ENCODE data around the gene WDR4. TPM values are rescaled to one million over a fixed set of nuclear protein-coding genes. Genes with fewer than 3 reads are reported as not detected.
"Not testable (repeated sequence)": the region's sequence is repeated elsewhere in the genome, so short reads cannot be mapped to it uniquely, and the experiment has no call there.

WDR4 gene
- total RNA-seq, 1 donor from 2014 or later = 13.7 TPM

- no peak for DNase-seq
Measured at GRCh38 chr21:42839271-42840231, 39.8 kb downstream of the WDR4 start.

- DNase-seq = not testable (repeated sequence)
Measured at GRCh38 chr21:42838212-42838690, 41.1 kb downstream of the WDR4 start.

DNA sequence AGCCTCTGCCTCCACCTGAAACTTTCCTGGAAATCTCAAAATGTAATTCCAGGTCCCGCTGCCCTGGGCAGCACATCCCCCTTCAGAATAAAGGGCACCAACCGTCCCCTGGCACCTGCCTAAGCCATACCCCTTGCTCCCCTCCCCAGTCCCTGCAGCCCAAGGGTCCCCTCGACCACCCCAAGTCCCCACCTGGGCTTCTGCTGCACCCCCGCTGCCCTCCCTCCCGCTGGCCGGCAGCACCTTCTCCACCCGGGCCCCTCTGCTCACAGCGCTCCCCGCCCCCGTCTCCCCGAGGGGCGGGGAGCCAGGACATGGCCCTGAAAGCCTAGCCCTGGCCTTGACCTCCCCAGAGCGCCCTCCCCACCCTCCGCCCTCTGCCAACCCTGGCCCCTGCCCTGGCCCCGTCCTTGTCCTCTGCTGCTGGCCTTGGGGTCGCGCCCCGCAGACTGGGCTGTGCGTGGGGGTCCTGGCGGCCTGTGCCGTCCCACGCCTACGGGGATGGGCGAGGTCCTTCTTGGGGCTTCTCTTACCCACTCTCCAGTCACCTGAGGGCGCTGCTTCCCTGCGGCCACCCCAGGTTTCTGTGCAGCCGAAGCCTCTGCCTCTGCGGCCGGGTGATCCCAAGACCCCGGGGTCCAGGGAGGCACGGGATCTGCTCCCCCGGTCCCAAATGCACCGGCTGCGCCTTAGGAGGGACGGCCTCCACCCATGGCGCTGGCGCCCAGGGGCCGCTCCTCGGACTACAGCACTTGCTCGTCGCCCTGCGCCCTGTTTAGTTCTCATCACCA, 41.7 kb downstream of the WDR4 start:
- no peak for DNase-seq

- no peak for DNase-seq
Measured at GRCh38 chr21:42836767-42837301, 42.5 kb downstream of the WDR4 start.

GRCh38 chr21:42836402-42836666, 43.0 kb downstream of the WDR4 start:
- DNase-seq = no peak

GRCh38 chr21:42835611-42836401, 43.5 kb downstream of the WDR4 start:
- no peak for DNase-seq

- DNase-seq = no peak
Measured at GRCh38 chr21:42835211-42835610, 44.1 kb downstream of the WDR4 start.

GRCh38 chr21:42834726-42835191, 44.6 kb downstream of the WDR4 start:
- DNase-seq = no peak

GRCh38 chr21:42833859-42834725, 45.2 kb downstream of the WDR4 start:
- no peak for DNase-seq

- peak; percentile 15 for DNase-seq
Measured at GRCh38 chr21:42833439-42833815, 45.9 kb downstream of the WDR4 start.

GRCh38 chr21:42832321-42832630, 47.1 kb downstream of the WDR4 start:
- DNase-seq = not testable (repeated sequence)

DNA sequence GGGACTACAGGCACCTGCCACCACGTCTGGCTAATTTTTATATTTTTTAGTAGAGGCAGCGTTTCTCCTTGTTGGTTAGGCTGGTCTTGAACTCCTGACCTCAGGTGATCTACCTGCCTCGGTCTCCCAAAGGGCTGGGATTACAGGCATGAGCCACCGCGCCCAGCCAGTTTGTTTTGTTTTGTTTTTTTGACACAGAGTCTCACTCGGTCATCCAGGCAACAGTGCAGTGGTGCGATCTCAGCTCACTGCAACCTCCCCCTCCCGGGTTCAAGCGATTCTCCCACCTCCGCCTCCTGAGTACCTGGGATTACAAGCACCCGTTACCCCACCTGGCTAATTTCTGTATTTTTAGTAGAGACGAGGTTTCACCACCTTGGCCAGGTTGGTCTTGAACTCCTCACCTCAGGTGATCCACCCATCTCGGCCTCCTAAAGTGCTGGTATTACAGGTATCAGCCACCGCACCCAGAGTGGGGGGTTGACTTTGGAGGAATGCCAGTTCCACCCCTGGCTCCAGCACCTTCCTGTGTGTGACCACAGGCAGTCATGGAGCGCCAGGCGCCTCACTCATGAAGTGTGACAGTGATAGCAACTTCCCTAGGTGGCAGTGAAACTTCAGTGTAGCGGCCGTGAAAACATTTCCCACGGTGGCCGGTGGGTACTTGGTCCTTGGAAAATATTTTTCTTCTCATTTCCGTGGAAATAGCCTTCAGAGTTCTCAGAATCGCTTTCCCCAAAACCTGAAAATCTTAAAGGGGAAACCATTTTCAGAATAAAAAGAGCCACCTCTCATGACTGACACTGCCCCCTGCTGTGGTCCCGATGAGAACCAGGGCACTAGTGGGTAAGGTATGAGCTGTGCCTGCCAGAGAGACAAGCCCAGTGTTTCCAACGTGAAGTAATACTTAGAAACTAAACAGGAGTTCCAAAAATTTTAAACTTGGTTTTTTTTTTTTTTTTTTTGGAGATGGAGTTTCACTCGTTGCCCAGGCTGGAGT, 48.6 kb downstream of the WDR4 start:
- no peak for DNase-seq

- no peak for DNase-seq
Measured at GRCh38 chr21:42829954-42830353, 49.4 kb downstream of the WDR4 start.

GRCh38 chr21:42829417-42829816, 49.9 kb downstream of the WDR4 start:
- no peak for DNase-seq

DNA sequence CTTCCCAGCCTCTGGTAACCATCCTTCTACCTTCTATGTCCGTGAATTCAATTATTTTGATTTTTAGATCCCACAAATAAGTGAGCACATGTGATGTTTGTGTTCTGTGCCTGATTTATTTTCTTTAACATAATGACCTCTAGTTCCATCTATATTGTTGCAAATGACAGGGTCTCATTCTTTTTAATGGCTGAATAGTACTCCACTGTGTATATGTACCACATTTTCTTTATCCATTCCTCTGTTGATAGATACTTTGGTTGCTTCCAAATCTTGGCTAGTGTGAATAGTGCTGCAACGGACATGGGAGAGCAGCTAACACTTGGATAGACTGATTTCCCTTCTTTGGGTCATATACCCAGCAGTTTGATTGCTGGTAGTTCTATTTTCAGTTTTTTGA, 51.8 kb downstream of the WDR4 start:
- DNase-seq = no peak

DNA sequence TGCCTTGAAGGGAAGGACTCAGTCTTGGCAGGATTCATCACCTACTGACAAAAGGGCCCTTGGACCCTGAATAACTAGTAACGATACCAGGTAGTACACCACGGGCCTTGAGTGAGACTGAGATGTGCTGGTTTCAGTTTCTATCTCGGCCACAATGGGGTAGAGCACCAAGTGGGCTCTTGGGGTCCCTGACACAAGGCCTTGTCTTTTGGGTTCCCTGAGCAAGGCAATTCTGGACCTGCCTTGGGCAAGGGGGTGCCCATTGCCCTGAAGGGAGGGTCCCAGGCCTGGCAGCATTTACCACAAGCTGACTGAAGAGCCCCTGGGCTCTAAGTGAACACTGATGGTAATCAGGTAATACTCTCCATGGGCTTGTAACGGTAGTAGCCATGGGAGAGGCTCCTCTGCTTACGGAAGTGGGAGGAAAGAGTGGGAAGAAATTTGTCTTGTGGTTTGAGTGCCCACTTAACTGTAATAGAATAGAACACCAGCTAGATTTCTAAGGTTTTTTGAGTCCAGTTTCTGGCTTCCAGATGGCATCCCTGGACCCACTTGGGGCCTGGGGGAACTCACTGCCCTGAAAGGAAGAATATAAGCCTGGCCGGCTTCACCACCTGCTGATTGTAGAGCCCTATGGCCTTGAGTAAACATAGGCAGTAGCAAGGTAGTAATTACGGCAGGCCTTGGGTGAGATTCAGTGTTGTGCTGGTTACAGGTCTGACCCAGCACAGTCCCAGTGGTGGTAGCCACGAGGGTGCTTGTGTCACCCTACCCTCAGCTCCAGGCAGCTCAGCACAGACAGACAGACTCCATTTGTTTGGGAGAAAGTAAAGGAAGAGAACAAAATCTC, 58.5 kb downstream of the WDR4 start:
- DNase-seq = no peak

DNA sequence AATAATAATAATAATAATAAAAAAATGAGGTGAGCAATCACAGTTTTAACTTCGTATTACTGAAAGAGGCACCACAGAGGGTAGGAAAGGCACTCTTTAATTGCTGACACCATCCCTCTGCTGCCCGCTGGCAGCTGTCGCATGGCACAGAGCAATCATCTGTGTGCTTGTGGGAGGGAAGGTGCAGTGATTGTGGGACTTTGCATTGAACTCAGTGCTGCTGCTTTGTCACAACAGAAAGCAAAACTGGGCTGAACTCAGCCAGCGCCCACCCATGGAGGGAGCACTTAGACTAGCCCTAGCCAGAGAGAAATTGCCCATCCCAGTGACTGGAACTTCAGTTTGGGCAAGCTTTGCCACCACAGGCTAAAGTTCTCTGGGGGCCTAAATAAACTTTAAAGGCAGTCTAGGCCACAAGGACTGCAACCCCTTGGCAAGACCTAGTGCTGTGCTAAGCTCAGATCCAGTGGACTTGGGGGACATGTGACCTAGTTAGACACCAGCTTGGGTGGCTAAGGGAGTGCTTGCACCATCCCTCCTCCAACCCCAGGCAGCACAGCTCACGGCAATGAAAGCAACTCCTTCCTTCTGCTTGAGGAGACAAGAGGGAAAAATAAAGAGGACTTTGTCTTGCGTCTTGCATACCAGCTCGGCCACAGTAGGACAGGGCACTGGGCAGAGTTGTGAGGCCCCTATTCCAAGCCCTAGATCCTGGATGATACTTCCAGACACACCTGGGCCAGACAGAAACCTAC, 59.3 kb downstream of the WDR4 start:
- no peak for DNase-seq

DNA sequence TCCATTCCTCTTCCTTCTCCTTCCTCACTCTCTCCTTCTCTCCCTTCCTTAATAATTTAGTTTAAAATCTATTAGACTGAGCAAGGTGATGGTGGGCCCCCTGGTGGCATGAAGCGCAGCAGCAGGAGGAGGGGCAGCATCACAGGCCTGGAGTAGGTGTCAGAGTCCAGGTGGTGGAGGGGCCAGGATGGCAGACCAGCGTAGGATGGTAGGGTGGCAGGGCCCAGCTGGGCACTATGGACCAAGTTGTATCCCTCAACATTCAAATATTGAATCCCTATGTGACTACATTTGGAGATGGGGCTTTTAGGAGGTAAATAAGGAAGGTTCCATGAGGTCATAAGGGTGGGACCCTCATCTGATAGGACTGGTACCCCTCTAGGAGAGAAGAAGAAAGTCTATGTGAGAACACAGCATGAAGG, 61.0 kb downstream of the WDR4 start:
- DNase-seq = peak; percentile 60
